Neural crest cell (in vitro differentiated cells): ENCODE results near the gene ABCA13. TPM values are rescaled to one million over a fixed set of nuclear protein-coding genes. Genes with fewer than 3 reads are reported as not detected.

Source experiments
- DNase-seq: peaks from one replicate; pipeline ENCODE4 v3.0.0; 2021; ENCODE audit warnings: low read depth, mixed read lengths, low spot score
- H3K27ac Mint-ChIP-seq: one replicate; pipeline ENCODE4 v1.8.0; 2021; ENCODE audit warnings: mild to moderate bottlenecking, mixed read lengths; ENCODE audit not compliant: unreplicated experiment
- H3K27me3 Mint-ChIP-seq: 2 replicates; pipeline ENCODE4 v1.8.0; 2021; ENCODE audit warnings: low read depth, mild to moderate bottlenecking, mixed read lengths
- H3K36me3 Mint-ChIP-seq: 2 replicates; pipeline ENCODE4 v1.8.0; 2021; ENCODE audit warnings: low read depth, mild to moderate bottlenecking, mixed read lengths
- H3K4me1 Mint-ChIP-seq: 2 replicates; pipeline ENCODE4 v1.8.0; 2021; ENCODE audit warnings: mixed read lengths
- H3K4me3 Mint-ChIP-seq: one replicate; pipeline ENCODE4 v1.8.0; 2021; ENCODE audit warnings: mild to moderate bottlenecking, mixed read lengths
- H3K9me3 Mint-ChIP-seq: 2 replicates; pipeline ENCODE4 v1.8.0; 2021; ENCODE audit warnings: mixed read lengths
- total RNA-seq: library from RNA; stranded (reverse); gene quantifications from 2 replicates; pipeline ENCODE4 v1.2.1, GENCODE V29; 2021
- TF ChIP-seq, protein P1 (sequence below): fragments of 200-600 bp; sonication (generic); conservative IDR thresholded peaks from 2 replicates; pipeline ENCODE4 v1.5.0; 2021; ENCODE audit warnings: antibody characterized with exemption, mild to moderate bottlenecking

The ABCA13 gene
- total RNA-seq, 1 donor from 2014 or later, result 0.89 TPM

DNA sequence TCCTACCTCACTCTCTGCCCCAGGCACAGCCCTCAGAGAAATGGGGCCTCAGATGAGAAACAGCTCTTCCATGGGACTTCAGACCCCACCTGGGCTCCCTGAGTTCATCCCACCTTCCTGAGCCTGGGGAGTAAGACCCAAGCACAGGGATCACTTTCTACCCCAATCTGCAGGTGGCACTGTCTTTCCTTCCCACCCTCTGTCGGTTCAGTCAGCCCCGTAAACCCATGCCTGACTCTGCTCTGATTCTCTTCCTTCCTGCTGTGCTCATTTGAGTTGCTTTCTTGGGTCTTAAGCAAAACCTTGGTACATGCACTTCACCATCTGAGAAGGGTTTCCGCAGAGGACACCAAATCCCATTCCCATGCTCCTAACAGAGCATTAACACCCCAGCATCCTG lies 446.7 kb downstream of the ABCA13 start:
- H3K4me1 Mint-ChIP-seq, result no peaks in the 10 kb centered on the region
- TF ChIP-seq, protein P1, sequence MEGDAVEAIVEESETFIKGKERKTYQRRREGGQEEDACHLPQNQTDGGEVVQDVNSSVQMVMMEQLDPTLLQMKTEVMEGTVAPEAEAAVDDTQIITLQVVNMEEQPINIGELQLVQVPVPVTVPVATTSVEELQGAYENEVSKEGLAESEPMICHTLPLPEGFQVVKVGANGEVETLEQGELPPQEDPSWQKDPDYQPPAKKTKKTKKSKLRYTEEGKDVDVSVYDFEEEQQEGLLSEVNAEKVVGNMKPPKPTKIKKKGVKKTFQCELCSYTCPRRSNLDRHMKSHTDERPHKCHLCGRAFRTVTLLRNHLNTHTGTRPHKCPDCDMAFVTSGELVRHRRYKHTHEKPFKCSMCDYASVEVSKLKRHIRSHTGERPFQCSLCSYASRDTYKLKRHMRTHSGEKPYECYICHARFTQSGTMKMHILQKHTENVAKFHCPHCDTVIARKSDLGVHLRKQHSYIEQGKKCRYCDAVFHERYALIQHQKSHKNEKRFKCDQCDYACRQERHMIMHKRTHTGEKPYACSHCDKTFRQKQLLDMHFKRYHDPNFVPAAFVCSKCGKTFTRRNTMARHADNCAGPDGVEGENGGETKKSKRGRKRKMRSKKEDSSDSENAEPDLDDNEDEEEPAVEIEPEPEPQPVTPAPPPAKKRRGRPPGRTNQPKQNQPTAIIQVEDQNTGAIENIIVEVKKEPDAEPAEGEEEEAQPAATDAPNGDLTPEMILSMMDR, result no peak
- H3K27ac Mint-ChIP-seq, result no peak overlapping the region
- no peak overlapping the region for H3K4me3 Mint-ChIP-seq
- H3K9me3 Mint-ChIP-seq, result no peaks in the 10 kb centered on the region
- no peak for DNase-seq
- H3K36me3 Mint-ChIP-seq, result no peaks in the 10 kb centered on the region
- H3K27me3 Mint-ChIP-seq, result no peaks in the 10 kb centered on the region

DNA sequence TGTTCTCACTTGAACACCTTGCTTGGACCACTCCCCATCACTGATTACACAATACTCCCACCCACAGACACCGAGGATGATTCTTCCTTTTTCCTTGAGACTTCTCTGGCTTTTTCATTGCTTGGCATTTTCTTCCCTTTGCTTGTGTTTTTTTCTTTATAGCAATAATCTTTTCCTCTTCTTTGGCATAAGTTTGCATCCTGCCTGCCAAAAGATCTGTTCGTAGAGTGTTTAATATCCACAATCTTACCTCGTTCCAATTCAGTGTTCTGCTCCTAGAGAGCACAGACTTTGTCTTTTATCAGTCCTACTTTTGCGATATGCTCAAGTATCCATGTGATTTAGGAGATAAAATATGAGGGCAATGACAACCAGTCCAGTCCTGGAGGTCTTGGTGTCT lies 449.8 kb downstream of the ABCA13 start:
- Mint-ChIP-seq H3K4me3 (no peak overlapping the region), H3K27ac (no peak overlapping the region), H3K9me3 (no peaks in the 10 kb centered on the region), H3K36me3 (no peaks in the 10 kb centered on the region), H3K4me1 (no peaks in the 10 kb centered on the region), H3K27me3 (no peaks in the 10 kb centered on the region)
- TF ChIP-seq, protein P1, result no peak
- no peak for DNase-seq

DNA sequence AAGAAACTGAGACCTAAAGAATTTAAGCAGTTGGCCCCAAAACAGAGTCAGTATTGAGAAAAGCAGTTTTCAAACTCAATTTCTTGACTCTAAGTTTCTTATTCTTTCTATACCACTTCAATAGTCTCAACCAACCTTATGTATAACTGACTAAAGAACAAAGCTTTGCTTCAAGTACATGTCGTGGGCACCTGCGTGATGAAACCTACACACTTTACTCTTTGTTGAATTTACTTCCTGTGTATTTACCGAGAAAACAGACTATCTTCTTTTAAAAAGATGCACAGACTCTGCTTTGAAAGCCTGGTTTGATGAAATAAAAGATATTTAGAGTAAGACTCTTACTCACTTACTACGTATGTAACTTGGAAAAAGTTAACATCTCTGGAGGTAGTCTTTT lies 455.9 kb downstream of the ABCA13 start:
- Mint-ChIP-seq H3K27me3 (no peaks in the 10 kb centered on the region), H3K9me3 (peaks cover 2% of the 10 kb centered on the region), H3K27ac (no peak overlapping the region), H3K36me3 (no peaks in the 10 kb centered on the region), H3K4me1 (peaks cover 6% of the 10 kb centered on the region), H3K4me3 (no peak overlapping the region)
- no peak for DNase-seq
- TF ChIP-seq, protein P1, result no peak

DNA sequence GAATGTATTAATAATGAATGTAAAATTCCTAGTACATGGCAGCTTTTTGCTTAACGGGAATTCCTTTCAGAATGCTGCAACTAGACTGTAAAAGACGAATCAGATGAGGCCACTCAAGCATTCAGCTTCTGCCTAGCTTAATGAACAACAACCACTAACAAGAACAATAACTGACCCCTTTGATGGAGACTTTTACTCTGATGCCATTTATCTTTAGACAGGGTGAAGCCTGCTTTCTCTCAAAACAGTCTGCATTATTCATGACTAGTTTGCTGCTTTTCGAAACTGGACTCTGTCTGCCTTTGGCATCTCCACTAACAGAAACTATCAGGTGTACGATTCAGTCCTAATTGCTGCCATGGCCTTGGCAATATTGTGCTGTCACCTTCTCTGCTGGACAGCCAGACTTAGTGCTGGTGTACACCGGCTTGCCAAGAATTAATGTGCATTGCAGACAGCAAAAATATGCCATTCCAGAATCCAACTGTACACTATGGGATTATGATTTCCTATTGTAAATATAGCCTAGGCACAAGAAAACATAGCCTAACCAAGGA lies 457.6 kb downstream of the ABCA13 start:
- Mint-ChIP-seq H3K27ac (no peak overlapping the region), H3K27me3 (no peaks in the 10 kb centered on the region), H3K9me3 (peaks cover 2% of the 10 kb centered on the region), H3K4me3 (no peak overlapping the region), H3K4me1 (peaks cover 6% of the 10 kb centered on the region), H3K36me3 (no peaks in the 10 kb centered on the region)
- no peak for DNase-seq
- TF ChIP-seq, protein P1, result no peak

DNA sequence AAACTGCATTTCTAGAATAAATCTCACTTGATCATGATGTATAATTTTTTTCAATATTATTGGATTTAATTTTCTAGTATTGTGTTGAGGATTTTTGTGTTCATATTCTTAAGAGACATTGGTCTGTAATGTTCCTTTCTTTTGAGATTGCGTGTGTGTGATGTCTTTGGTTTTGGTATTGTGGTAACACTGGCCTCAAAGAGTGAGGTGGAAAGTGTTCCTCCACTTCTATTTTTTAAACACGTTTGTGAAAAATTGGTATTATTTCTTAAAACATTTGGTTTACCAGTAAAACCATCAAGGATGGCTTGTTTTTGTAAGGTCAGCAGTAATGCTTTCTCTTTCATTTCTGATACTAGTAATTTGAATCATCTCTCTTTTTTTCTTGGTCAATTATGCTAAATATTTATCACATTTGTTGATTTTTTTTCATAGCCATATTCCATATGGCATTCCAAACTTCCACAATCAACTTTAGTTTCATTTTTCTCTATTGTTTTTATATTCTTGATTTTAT lies 462.9 kb downstream of the ABCA13 start:
- no peak for DNase-seq
- TF ChIP-seq, protein P1, result no peak
- Mint-ChIP-seq H3K27ac (no peak overlapping the region), H3K36me3 (no peaks in the 10 kb centered on the region), H3K9me3 (peaks cover 2% of the 10 kb centered on the region), H3K27me3 (no peaks in the 10 kb centered on the region), H3K4me1 (peaks cover 13% of the 10 kb centered on the region), H3K4me3 (no peak overlapping the region)
